HEK293T (cell line): ENCODE measurements around the gene R3HDM1.
A peak's percentile ranks its signal among the peaks of the same experiment; 100 is the strongest.

Experiments
- CTCF ChIA-PET: fragments of 350-600 bp; formaldehyde crosslinking; extraction: SDS; loops from one replicate; lab custom pipeline; 2021; ENCODE audit warnings: antibody characterized with exemption, inconsistent platforms; lab: Yijun Ruan, JAX
- POLR2A ChIA-PET: fragments of 350-600 bp; formaldehyde crosslinking; extraction: SDS; loops from one replicate; lab custom pipeline; 2020; ENCODE audit warnings: antibody characterized with exemption, inconsistent platforms; lab: Yijun Ruan, JAX
- DNase-seq: peaks from one replicate; pipeline ENCODE4 v3.0.0; 2012; ENCODE audit warnings: mixed read lengths; ENCODE audit errors: extremely low spot score
- ARNT ChIP-seq: fragments of 450-650 bp; IDR thresholded peaks from 2 replicates; pipeline ENCODE4 v1.6.1; 2017; ENCODE audit warnings: mild to moderate bottlenecking
- BHLHE40 ChIP-seq: fragments of 450-650 bp; IDR thresholded peaks from 2 replicates; pipeline ENCODE4 v1.6.1; 2016; ENCODE audit warnings: mild to moderate bottlenecking, moderate library complexity, borderline replicate concordance
- CTBP1 ChIP-seq: fragments of 450-650 bp; IDR thresholded peaks from 2 replicates; pipeline ENCODE4 v1.6.1; 2016; ENCODE audit warnings: borderline replicate concordance
- ELF4 ChIP-seq: fragments of 450-650 bp; IDR thresholded peaks from 2 replicates; pipeline ENCODE4 v1.6.1; 2017; ENCODE audit warnings: antibody characterized with exemption
- FOXA1 ChIP-seq: fragments of 450-650 bp; IDR thresholded peaks from 2 replicates; pipeline ENCODE4 v1.6.1; 2016; ENCODE audit warnings: mild to moderate bottlenecking
- FOXK2 ChIP-seq: fragments of 450-650 bp; IDR thresholded peaks from 2 replicates; pipeline ENCODE4 v1.6.1; 2016; ENCODE audit warnings: mild to moderate bottlenecking
- FOXM1 ChIP-seq: fragments of 450-650 bp; IDR thresholded peaks from 2 replicates; pipeline ENCODE4 v1.6.1; 2017; ENCODE audit warnings: mild to moderate bottlenecking, borderline replicate concordance
- HDGF ChIP-seq: fragments of 450-650 bp; IDR thresholded peaks from 2 replicates; pipeline ENCODE4 v1.6.1; 2017; ENCODE audit warnings: antibody characterized with exemption, borderline replicate concordance
- L3MBTL2 ChIP-seq: fragments of 450-650 bp; conservative IDR thresholded peaks from 2 replicates; pipeline ENCODE4 v1.6.1; 2016; ENCODE audit warnings: mild to moderate bottlenecking
- LEF1 ChIP-seq: fragments of 450-650 bp; IDR thresholded peaks from 2 replicates; pipeline ENCODE4 v1.6.1; 2017; ENCODE audit warnings: mild to moderate bottlenecking, borderline replicate concordance
- NFRKB ChIP-seq: fragments of 450-650 bp; IDR thresholded peaks from 2 replicates; pipeline ENCODE4 v1.6.1; 2016; ENCODE audit warnings: mild to moderate bottlenecking, moderate library complexity
- PKNOX1 ChIP-seq: fragments of 450-650 bp; IDR thresholded peaks from 2 replicates; pipeline ENCODE4 v1.6.1; 2016
- SP1 ChIP-seq: fragments of 450-650 bp; IDR thresholded peaks from 2 replicates; pipeline ENCODE4 v1.6.1; 2017
- SUZ12 ChIP-seq: fragments of 450-650 bp; IDR thresholded peaks from 2 replicates; pipeline ENCODE4 v1.6.1; 2016; ENCODE audit warnings: mild to moderate bottlenecking
- TARDBP ChIP-seq: fragments of 450-650 bp; IDR thresholded peaks from 2 replicates; pipeline ENCODE4 v1.6.1; 2016
- ZNF384 ChIP-seq: fragments of 450-650 bp; IDR thresholded peaks from 2 replicates; pipeline ENCODE4 v1.6.1; 2016

R3HDM1 gene

GRCh38 chr2:135546436-135546835 lies 15.2 kb downstream of the R3HDM1 start:
- no peak for TF ChIP-seq ARNT
- TF ChIP-seq NFRKB: no peak
- no peak for TF ChIP-seq ZNF384
- TF ChIP-seq L3MBTL2: no peak
- TF ChIP-seq HDGF: no peak
- no peak for TF ChIP-seq BHLHE40
- TF ChIP-seq SUZ12: no peak
- CTCF ChIA-PET: no interaction called here
- POLR2A ChIA-PET: no interaction called here
- no peak for DNase-seq

- no peak for TF ChIP-seq ARNT
- TF ChIP-seq NFRKB: no peak
- TF ChIP-seq ELF4: no peak
- no peak for TF ChIP-seq LEF1
- no peak for TF ChIP-seq ZNF384
- POLR2A ChIA-PET: no interaction called here
- DNase-seq: no peak
- CTCF ChIA-PET: no interaction called here
These were observed 16.0 kb downstream of the R3HDM1 start for GRCh38 chr2:135547311-135547710.

- TF ChIP-seq HDGF (no peak), FOXA1 (no peak), BHLHE40 (no peak), ARNT (no peak), CTBP1 (no peak), PKNOX1 (no peak)
- ChIA-PET CTCF (no interaction called here), POLR2A (interaction anchor here (1.1 kb wide), 1 partner anchor 20 kb away, joined by 3 read pairs; the partner anchor contains the start of genes R3HDM1 and ZRANB3)
- no peak for DNase-seq
These were observed 20.1 kb downstream of the R3HDM1 start for GRCh38 chr2:135551356-135551755.

- CTCF ChIA-PET: no interaction called here
These were observed 21.6 kb downstream of the R3HDM1 start for GRCh38 chr2:135552887-135553286.

GRCh38 chr2:135555311-135555710 lies 24.0 kb downstream of the R3HDM1 start:
- DNase-seq: no peak
- ChIA-PET CTCF (no interaction called here), POLR2A (no interaction called here)
- TF ChIP-seq HDGF (no peak), LEF1 (no peak), FOXK2 (no peak), ZNF384 (no peak), SP1 (no peak), SUZ12 (no peak)

More at GRCh38 chr2:135552887-135553286, 21.6 kb downstream of the R3HDM1 start:
- POLR2A ChIA-PET: no interaction called here
- no peak for DNase-seq
- no peak for TF ChIP-seq SUZ12
- no peak for TF ChIP-seq CTBP1
- TF ChIP-seq LEF1: no peak
- TF ChIP-seq NFRKB: no peak
- no peak for TF ChIP-seq ZNF384
- TF ChIP-seq L3MBTL2: no peak
- TF ChIP-seq PKNOX1: no peak
- TF ChIP-seq BHLHE40: no peak
- no peak for TF ChIP-seq FOXA1
- no peak for TF ChIP-seq SP1
- TF ChIP-seq FOXM1: no peak
- TF ChIP-seq ELF4: no peak
- TF ChIP-seq FOXK2: no peak
- no peak for TF ChIP-seq HDGF
- TF ChIP-seq TARDBP: no peak
- TF ChIP-seq ARNT: no peak

- TF ChIP-seq PKNOX1 (no peak), FOXK2 (no peak), LEF1 (no peak), TARDBP (no peak), FOXA1 (no peak), L3MBTL2 (no peak), BHLHE40 (no peak), HDGF (no peak), ARNT (no peak), FOXM1 (no peak), CTBP1 (no peak), ZNF384 (no peak), SUZ12 (no peak), SP1 (no peak)
- peak; percentile 9 for DNase-seq
- ChIA-PET CTCF (no interaction called here), POLR2A (no interaction called here)
These were observed 26.2 kb downstream of the R3HDM1 start for GRCh38 chr2:135557530-135557929.

- ChIA-PET POLR2A (no interaction called here), CTCF (interaction anchor here (0.7 kb wide), 1 partner anchor 96 kb away, joined by 3 read pairs; no protein-coding TSS in a partner anchor)
- DNase-seq: no peak
- TF ChIP-seq NFRKB: no peak
- no peak for TF ChIP-seq BHLHE40
- TF ChIP-seq FOXM1: no peak
- no peak for TF ChIP-seq LEF1
- no peak for TF ChIP-seq SUZ12
- no peak for TF ChIP-seq ARNT
- TF ChIP-seq FOXA1: no peak
- TF ChIP-seq ELF4: no peak
- no peak for TF ChIP-seq CTBP1
- no peak for TF ChIP-seq ZNF384
- no peak for TF ChIP-seq HDGF
- TF ChIP-seq SP1: no peak
These were observed 30.6 kb downstream of the R3HDM1 start for GRCh38 chr2:135561925-135562324.
